Panc1 (cell line): Measurements from ENCODE around the gene CHST4. TPM values are rescaled to one million over a fixed set of nuclear protein-coding genes. Genes with fewer than 3 reads are reported as not detected.

Source experiments
- ATAC-seq: fragments of 200-7000 bp; cut with Tn5 transposase; 2 replicates; pipeline ENCODE4 v1.9.1; 2020; ENCODE audit warnings: mild to moderate bottlenecking, moderate library complexity
- BruUV-seq: library from RNA; stranded (reverse); fragments of 400-500 nt; replicated peaks from 2 replicates; lab custom pipeline; 2021; lab: Mats Ljungman, UMichigan
- CTCF ChIA-PET: fragments of 300-600 bp; sonication (Branson Sonifier 250); formaldehyde crosslinking; loops from one replicate; lab custom pipeline; 2022; ENCODE audit warnings: antibody characterized with exemption; lab: Charles Lee
- POLR2A ChIA-PET: fragments of 300-600 bp; sonication (Branson Sonifier 250); formaldehyde crosslinking; loops from one replicate; lab custom pipeline; 2022; ENCODE audit warnings: antibody characterized with exemption; lab: Charles Lee
- DNase-seq: peaks from one replicate; pipeline ENCODE4 v3.0.0-alpha.2; 2010; ENCODE audit warnings: low read depth, low spot score
- H3K27ac ChIP-seq: 2 replicates; pipeline ENCODE4 v1.5.1; 2011; ENCODE audit warnings: mild to moderate bottlenecking, low read length, inconsistent platforms
- H3K27me3 ChIP-seq: fragments of 200-500 bp; sonication (Bioruptor generic); 2 replicates; pipeline ENCODE4 v1.6.0; 2014; ENCODE audit warnings: low read length, inconsistent platforms; ENCODE audit not compliant: control insufficient read depth, insufficient read depth
- H3K36me3 ChIP-seq: fragments of 200-500 bp; sonication (Bioruptor generic); 2 replicates; pipeline ENCODE4 v1.5.1; 2014; ENCODE audit warnings: inconsistent platforms, mild to moderate bottlenecking, low read length, moderate library complexity; ENCODE audit not compliant: control insufficient read depth, insufficient read depth
- H3K4me1 ChIP-seq: 2 replicates; pipeline ENCODE4 v1.5.1; 2011; ENCODE audit warnings: inconsistent platforms, mild to moderate bottlenecking, low read length, moderate library complexity; ENCODE audit not compliant: control insufficient read depth, insufficient read depth
- H3K4me3 ChIP-seq, 2 experiments: 2 replicates each; pipeline ENCODE4 v1.5.1; 2011 to 2012; ENCODE audit warnings: low read depth in 2 of 2, low read length in 2 of 2, mild to moderate bottlenecking in 2 of 2, inconsistent platforms in 1 of 2, moderate library complexity in 1 of 2
- H3K9me3 ChIP-seq: fragments of 200-500 bp; sonication (Bioruptor generic); 2 replicates; pipeline ENCODE4 v1.5.1; 2014; ENCODE audit warnings: low read depth, mild to moderate bottlenecking, inconsistent platforms, low read length, moderate library complexity; ENCODE audit not compliant: control insufficient read depth, insufficient read depth
- CTCF ChIP-seq: fragments of 450-650 bp; IDR thresholded peaks from 2 replicates; pipeline ENCODE4 v1.5.1; 2017; ENCODE audit warnings: mild to moderate bottlenecking
- POLR2AphosphoS5 ChIP-seq: IDR thresholded peaks from 2 replicates; pipeline ENCODE4 v1.6.1; 2012; ENCODE audit warnings: mild to moderate bottlenecking, low read depth, low read length, moderate library complexity
- SIN3A ChIP-seq: IDR thresholded peaks from 2 replicates; pipeline ENCODE4 v1.6.1; 2012; ENCODE audit warnings: low read depth, mild to moderate bottlenecking, low read length, moderate library complexity, borderline replicate concordance; ENCODE audit not compliant: insufficient read depth
- TCF7L2 ChIP-seq: IDR thresholded peaks from 2 replicates; pipeline ENCODE4 v1.6.1; 2011; ENCODE audit warnings: mild to moderate bottlenecking, low read depth, low read length, inconsistent platforms
- in situ Hi-C: cut with HindIII; loops from 2 replicates; pipeline ENCODE4 v1.10.0; 2016; ENCODE audit warnings: low sequenced_read_pairs, low pct_unique_long_range_greater_than_20kb
- intact Hi-C: fragments of 100-400 bp; cut with micrococcal nuclease; formaldehyde crosslinking; loops from one replicate; pipeline ENCODE4 v1.10.0; 2022; ENCODE audit not compliant: unreplicated experiment
- total RNA-seq: library from RNA; stranded (reverse); gene quantifications from one replicate; pipeline ENCODE4 v1.2.1, GENCODE V29; 2021; ENCODE audit not compliant: unreplicated experiment
- TF ChIP-seq, protein P1 (sequence below), 2 experiments: IDR thresholded peaks; 2 replicates each; pipeline ENCODE4 v1.6.1; 2011 to 2012; ENCODE audit warnings: low read depth in 2 of 2, control low read depth in 1 of 2, low read length in 1 of 2, mild to moderate bottlenecking in 1 of 2, moderate library complexity in 1 of 2; ENCODE audit not compliant: insufficient read depth in 1 of 2

The CHST4 gene
- total RNA-seq, 1 experiment from 2014 or later = 1.1 TPM

- H3K27ac ChIP-seq = no peak overlapping the region
- POLR2A ChIA-PET = no interaction called here
- DNase-seq (no peak), ATAC-seq (no peak)
- H3K27me3 ChIP-seq = no peaks in the 10 kb centered on the region; the same call in 1 of the 2 replicates
- CTCF ChIA-PET = no interaction called here
- intact Hi-C loops (no loop called here), in situ Hi-C loops (no loop called here)
- TF ChIP-seq SIN3A = no peak
- no peak for TF ChIP-seq POLR2AphosphoS5
- TF ChIP-seq CTCF = no peak
- TF ChIP-seq, protein P1, sequence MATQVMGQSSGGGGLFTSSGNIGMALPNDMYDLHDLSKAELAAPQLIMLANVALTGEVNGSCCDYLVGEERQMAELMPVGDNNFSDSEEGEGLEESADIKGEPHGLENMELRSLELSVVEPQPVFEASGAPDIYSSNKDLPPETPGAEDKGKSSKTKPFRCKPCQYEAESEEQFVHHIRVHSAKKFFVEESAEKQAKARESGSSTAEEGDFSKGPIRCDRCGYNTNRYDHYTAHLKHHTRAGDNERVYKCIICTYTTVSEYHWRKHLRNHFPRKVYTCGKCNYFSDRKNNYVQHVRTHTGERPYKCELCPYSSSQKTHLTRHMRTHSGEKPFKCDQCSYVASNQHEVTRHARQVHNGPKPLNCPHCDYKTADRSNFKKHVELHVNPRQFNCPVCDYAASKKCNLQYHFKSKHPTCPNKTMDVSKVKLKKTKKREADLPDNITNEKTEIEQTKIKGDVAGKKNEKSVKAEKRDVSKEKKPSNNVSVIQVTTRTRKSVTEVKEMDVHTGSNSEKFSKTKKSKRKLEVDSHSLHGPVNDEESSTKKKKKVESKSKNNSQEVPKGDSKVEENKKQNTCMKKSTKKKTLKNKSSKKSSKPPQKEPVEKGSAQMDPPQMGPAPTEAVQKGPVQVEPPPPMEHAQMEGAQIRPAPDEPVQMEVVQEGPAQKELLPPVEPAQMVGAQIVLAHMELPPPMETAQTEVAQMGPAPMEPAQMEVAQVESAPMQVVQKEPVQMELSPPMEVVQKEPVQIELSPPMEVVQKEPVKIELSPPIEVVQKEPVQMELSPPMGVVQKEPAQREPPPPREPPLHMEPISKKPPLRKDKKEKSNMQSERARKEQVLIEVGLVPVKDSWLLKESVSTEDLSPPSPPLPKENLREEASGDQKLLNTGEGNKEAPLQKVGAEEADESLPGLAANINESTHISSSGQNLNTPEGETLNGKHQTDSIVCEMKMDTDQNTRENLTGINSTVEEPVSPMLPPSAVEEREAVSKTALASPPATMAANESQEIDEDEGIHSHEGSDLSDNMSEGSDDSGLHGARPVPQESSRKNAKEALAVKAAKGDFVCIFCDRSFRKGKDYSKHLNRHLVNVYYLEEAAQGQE (IDR thresholded peaks at IDR 0.05; ENCODE audit: insufficient read depth in 1 of 2, low read depth in 2 of 2, low read length in 1 of 2) = no peak
- no peak for TF ChIP-seq TCF7L2
- H3K9me3 ChIP-seq = no peaks in the 10 kb centered on the region
- H3K4me1 ChIP-seq = no peaks in the 10 kb centered on the region
- H3K4me3 ChIP-seq = no peak overlapping the region
- no TSS peak for BruUV-seq
- no peaks in the 10 kb centered on the region for H3K36me3 ChIP-seq
These were observed 47.3 kb downstream of the CHST4 start for GRCh38 chr16:71573387-71574094.

DNA sequence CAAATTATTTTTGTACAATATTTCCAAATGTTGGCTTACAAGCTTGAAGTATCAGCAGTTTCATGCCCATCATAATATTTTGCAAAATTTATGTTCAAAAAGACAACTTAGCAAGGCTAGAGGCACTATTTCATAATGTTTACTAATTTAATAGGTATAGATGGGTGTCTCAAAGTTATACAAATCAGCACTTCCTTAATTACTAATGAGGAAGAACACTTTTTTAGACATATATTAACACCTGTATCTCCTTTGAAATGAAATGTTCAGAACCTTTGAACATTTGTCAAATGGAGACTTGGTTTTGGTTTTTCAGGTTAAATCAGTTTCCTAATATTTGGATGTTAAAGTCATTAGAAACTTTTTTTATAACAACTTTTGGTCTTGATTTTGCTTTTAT, 48.5 kb downstream of the CHST4 start:
- Histone ChIP-seq H3K4me1 (no peaks in the 10 kb centered on the region), H3K27me3 (no peaks in the 10 kb centered on the region; the same call in 1 of the 2 replicates), H3K4me3 (no peak overlapping the region), H3K27ac (no peak overlapping the region), H3K9me3 (no peaks in the 10 kb centered on the region), H3K36me3 (no peaks in the 10 kb centered on the region)
- ChIA-PET POLR2A (no interaction called here), CTCF (interaction anchor here (0.7 kb wide), 1 partner anchor 36 kb away, joined by 4 read pairs; no protein-coding TSS in a partner anchor)
- TF ChIP-seq CTCF (no peak), SIN3A (no peak), TCF7L2 (no peak), POLR2AphosphoS5 (no peak)
- TF ChIP-seq, protein P1 (IDR thresholded peaks at IDR 0.05; ENCODE audit: insufficient read depth in 1 of 2, low read depth in 2 of 2, low read length in 1 of 2) = no peak
- intact Hi-C loops (no loop called here), in situ Hi-C loops (no loop called here)
- DNase-seq (no peak), ATAC-seq (no peak)
- no TSS peak for BruUV-seq
